HUES64 (cell line): ENCODE results near the gene EIF6.
"Not testable (repeated sequence)": the region's sequence is repeated elsewhere in the genome, so short reads cannot be mapped to it uniquely, and the experiment has no call there.

Source experiments
- H3K27ac ChIP-seq: 2 replicates; pipeline ENCODE4 v1.7.0; 2013; ENCODE audit warnings: low read depth, low read length, inconsistent platforms
- H3K27me3 ChIP-seq: 2 replicates; pipeline ENCODE4 v1.6.1; 2013; ENCODE audit warnings: mild to moderate bottlenecking, low read length; ENCODE audit not compliant: insufficient read depth
- H3K36me3 ChIP-seq: 2 replicates; pipeline ENCODE4 v1.6.1; 2013; ENCODE audit warnings: mild to moderate bottlenecking, low read length; ENCODE audit not compliant: insufficient read depth
- H3K4me1 ChIP-seq: 2 replicates; pipeline ENCODE4 v1.6.1; 2013; ENCODE audit warnings: mild to moderate bottlenecking, low read length, moderate library complexity; ENCODE audit not compliant: insufficient read depth
- H3K4me3 ChIP-seq: 2 replicates; pipeline ENCODE4 v1.5.1; 2013; ENCODE audit warnings: mild to moderate bottlenecking, low read length, moderate library complexity
- H3K9ac ChIP-seq: 2 replicates; pipeline ENCODE4 v1.6.1; 2013; ENCODE audit warnings: mild to moderate bottlenecking, low read depth, low read length
- H3K9me3 ChIP-seq: 2 replicates; pipeline ENCODE4 v1.6.1; 2013; ENCODE audit warnings: low read depth, low read length; ENCODE audit not compliant: insufficient read depth
- WGBS: fragments of 150-250, 120-280 bp; methylation state at CpG from one replicate; pipeline ENCODE4 v1.1.7; 2013; ENCODE audit warnings: missing lambda C conversion rate; 5-methylcytosine and 5-hydroxymethylcytosine counted together

The EIF6 gene

DNA sequence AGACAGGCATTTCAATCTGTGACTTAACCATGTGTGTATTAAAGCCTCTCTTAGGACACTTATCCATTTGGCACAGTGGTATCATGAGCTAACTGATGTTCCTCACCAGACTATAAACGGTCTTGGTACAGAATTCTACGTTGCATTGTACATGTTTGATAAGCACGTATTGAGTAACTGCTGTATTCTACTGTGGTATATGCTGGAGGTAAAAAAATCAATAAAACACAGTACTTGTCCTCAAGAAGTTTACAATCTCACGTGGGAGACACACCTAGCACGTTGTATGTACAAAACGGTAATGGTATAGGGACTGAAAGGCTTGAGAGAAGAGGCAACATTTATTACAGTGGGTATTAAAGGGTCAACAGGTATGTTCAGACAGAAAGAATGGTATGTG is 40.8 kb upstream of the EIF6 start:
- Histone ChIP-seq H3K27me3 (no peaks in the 10 kb centered on the region), H3K9ac (no peak overlapping the region), H3K27ac (no peak overlapping the region), H3K9me3 (no peaks in the 10 kb centered on the region), H3K4me1 (peaks cover 8% of the 10 kb centered on the region), H3K4me3 (no peak overlapping the region), H3K36me3 (0 out of 2 replicates have a peak, but pooled peaks cover 4% of the 10 kb centered on the region)
- WGBS, result 90% methylated on average over 6 of the region's 6 CpGs

DNA sequence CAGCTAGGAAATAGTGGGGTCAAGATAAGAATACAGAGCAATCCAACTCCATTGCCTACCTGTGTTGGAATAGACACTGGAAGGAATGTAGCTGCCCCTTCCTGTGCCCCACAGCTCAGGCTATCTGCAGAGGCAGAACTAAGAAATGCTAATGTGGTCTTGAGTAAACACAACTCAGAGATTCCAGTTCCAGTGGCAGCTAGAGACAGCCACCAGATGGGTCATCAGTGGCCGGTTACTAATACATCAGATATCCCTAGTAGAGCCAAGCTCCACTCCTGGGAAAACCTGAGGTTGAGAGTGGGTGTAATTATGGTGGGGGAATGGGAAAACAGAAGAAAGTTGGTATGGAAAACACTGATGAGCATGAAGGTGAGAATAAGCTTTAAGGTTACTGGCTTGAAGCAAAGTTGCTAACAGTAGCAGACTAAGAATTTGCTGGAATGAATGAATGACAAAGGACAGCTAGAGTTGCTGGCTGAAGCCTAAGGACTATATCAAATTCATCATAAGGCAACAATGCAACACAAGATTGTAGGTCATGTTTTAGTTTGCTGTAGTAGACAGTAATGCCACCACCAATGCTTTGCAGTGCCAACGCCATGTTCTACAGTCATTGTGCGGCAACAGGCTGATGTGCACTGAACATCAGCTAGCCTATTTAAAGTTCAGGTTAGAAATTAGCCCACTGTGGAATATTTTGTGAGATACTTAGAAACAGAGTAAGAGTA is 36.0 kb upstream of the EIF6 start:
- Histone ChIP-seq H3K9me3 (no peaks in the 10 kb centered on the region), H3K27ac (no peak overlapping the region), H3K9ac (no peak overlapping the region), H3K36me3 (0 out of 2 replicates have a peak, but pooled peaks cover 4% of the 10 kb centered on the region), H3K4me3 (no peak overlapping the region), H3K27me3 (no peaks in the 10 kb centered on the region), H3K4me1 (peaks cover 17% of the 10 kb centered on the region; the same call in 1 of the 2 replicates)
- WGBS, result 91% methylated on average over 3 of the region's 3 CpGs

DNA sequence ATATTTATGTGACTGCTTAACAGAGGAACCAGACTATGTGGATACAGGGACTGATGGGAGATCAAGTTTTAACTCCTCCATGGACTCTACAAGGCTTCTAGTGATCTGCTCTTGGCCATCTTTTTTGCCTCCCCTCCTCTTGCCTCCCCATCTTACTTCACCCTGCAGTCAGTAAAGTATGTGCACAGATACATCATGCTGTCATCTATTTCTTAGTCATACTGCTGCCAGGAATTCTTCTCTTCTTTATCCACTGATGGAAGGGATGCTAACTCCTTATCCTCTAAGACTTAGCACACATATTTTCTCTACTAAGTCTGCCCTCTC is 35.3 kb upstream of the EIF6 start:
- no peaks in the 10 kb centered on the region for H3K9me3 ChIP-seq
- H3K27me3 ChIP-seq, result no peaks in the 10 kb centered on the region
- no peak overlapping the region for H3K9ac ChIP-seq
- peaks cover 24% of the 10 kb centered on the region; the same call in 1 of the 2 replicates for H3K4me1 ChIP-seq
- 0 out of 2 replicates have a peak, but pooled peaks cover 2% of the 10 kb centered on the region for H3K36me3 ChIP-seq
- no peak overlapping the region for H3K4me3 ChIP-seq
- no peak overlapping the region for H3K27ac ChIP-seq

DNA sequence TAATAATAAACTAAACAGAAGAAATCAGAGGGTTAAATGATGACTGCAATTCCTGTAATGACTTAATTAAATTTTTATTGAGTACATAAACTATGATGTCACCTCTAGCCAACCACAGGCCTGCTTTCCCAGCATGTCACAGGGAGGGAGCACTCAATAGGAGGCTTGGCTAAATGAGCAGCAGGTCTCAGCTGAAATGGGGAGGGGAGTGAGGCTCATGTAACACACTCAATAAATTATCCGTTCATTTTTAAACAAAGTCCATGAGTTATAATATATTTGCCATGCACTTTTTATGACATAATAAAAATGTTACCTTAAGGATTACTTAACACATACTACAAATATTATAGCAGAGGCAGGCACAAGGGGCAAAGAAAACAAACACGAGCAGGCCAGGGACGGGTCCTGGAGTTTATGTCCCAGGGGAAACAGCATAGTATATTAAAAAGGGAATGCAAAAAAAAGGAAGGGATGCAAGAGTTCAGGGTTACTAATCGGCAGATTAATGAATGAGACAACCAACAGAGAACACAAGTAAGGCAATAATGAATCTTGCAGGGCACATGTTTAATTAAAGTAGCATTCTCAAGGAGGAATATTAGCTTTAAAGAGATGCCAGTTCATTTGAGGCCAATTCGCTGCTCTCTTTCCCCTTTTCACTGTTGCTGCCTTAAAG is 34.8 kb upstream of the EIF6 start:
- no peak overlapping the region for H3K9ac ChIP-seq

DNA sequence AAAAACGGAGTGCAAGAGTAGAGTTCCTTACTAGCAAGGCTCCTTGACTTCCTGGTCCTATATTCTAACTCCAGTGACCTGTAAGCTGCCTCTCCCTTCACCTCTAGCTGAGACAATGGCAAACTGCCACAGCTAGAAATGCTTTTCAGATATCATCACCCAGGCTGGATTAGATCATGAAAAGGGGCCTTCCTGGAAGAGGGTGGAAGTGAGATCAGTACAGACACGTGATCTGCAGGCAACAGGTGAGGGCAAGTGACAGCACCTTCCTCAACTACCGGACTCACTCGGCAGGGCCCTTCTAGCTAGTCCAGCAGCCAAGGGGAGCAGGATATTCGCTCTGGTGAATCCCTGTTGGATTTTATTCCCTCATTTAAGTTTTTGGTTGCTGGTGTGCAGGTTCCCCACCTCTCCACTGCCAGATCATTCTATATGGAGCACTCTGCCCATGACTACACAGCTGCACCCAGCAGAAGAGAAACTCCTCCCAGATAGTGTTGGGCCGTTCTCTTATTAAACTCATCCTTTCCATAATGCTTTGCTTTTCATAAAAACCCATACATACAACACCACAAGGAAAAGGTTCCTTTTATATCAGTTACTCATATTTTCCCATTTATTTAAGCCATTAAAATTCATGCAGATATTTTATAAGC is 34.1 kb upstream of the EIF6 start:
- H3K36me3 ChIP-seq, result no peaks in the 10 kb centered on the region
- no peaks in the 10 kb centered on the region for H3K9me3 ChIP-seq
- no peak overlapping the region for H3K4me3 ChIP-seq
- peaks cover 24% of the 10 kb centered on the region; the same call in 1 of the 2 replicates for H3K4me1 ChIP-seq
- WGBS, result 86% methylated on average over 6 of the region's 6 CpGs
- no peak overlapping the region for H3K9ac ChIP-seq
- H3K27me3 ChIP-seq, result no peaks in the 10 kb centered on the region
- no peak overlapping the region for H3K27ac ChIP-seq

More for the DNA sequence above, 34.8 kb upstream of the EIF6 start:
- peaks cover 24% of the 10 kb centered on the region; the same call in 1 of the 2 replicates for H3K4me1 ChIP-seq
- WGBS, result 96% methylated on average over 4 of the region's 5 CpGs
- H3K9me3 ChIP-seq, result no peaks in the 10 kb centered on the region
- H3K36me3 ChIP-seq, result no peaks in the 10 kb centered on the region
- H3K27ac ChIP-seq, result no peak overlapping the region
- no peaks in the 10 kb centered on the region for H3K27me3 ChIP-seq
- H3K4me3 ChIP-seq, result no peak overlapping the region

DNA sequence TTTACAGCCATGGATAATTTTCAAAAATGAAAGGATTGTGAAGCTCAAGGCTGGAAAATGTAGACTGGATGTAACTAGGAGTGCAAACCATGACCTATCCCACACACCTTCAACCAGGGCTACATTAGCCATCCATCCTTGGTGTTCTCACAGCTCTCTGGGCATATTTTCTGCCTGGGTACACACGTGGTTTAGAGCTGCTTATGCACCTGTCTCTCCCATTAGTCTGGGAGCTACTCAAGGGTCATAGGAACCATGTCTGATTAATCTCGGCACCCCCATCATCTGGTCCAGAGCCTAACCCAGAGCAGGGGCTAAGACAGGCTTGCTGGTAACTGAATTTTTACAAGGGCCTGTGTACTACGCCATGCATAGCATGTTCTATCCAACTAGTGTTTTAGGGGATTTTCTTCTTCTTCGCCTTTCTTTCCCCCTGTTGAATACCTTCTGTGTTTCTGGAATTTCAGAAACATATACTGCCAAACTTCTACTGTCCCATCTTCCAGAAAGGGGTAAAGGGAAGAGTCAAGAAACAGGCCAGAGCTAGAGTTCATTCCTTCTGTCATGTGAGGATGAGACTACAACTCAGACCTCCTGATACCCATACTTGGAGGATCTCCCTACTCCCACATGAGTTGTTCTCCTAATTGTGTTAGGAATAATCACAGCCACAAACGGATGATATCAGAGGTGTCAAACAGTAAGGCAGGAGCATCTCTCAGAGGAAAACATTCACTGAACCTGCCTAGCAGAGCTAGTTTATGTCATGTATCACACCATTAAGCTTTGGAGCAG is 33.0 kb upstream of the EIF6 start:
- no peak overlapping the region for H3K4me3 ChIP-seq
- H3K9ac ChIP-seq, result no peak overlapping the region; the same call in 1 of the 2 replicates
- peaks cover 27% of the 10 kb centered on the region for H3K4me1 ChIP-seq
- no peak overlapping the region for H3K27ac ChIP-seq
- WGBS, result 89% methylated on average over 4 of the region's 5 CpGs
- no peaks in the 10 kb centered on the region for H3K27me3 ChIP-seq
- H3K36me3 ChIP-seq, result no peaks in the 10 kb centered on the region
- H3K9me3 ChIP-seq, result no peaks in the 10 kb centered on the region

DNA sequence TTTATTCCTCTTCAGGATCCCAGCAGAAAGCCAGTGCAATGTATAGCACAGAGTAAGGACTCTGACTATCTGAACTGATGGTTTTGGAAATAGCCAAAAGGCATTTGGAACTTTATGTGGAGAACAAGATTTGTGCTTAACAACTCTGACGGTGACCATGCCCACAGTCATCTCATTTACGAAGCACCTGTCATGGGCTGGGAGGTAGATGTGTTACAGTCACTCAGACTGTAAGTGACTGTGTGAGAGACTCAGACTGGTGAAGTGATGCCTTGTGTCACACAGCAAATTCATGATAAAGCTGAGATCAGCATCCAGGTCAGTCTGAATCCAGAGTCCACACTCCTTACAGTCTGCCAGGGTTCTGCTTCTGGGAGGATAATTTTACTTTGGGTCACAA is 31.5 kb upstream of the EIF6 start:
- Histone ChIP-seq H3K4me3 (no peak overlapping the region), H3K4me1 (peaks cover 42% of the 10 kb centered on the region), H3K27ac (no peak overlapping the region), H3K9ac (no peak overlapping the region), H3K36me3 (no peaks in the 10 kb centered on the region), H3K9me3 (no peaks in the 10 kb centered on the region), H3K27me3 (no peaks in the 10 kb centered on the region)
- WGBS, result 97% methylated on average over 2 of the region's 2 CpGs

DNA sequence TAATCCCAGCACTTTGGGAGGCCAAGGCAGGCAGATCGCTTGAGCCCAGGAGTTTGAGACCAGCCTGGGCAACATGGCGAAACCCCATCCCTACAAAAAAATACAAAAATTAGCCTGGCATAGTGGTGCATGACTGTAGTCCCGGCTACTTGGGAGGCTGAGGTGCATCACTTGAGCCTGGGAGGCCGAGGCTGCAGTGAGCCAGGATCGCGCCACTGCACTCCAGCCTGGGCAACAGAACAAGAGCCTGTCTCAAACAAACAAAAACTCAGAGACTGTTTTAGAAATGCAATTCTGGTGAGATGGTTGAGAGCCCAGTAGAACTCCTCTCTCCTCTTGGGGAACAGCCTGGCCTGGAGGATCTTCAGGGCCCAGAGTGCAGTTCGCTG is 31.1 kb upstream of the EIF6 start:
- H3K27me3 ChIP-seq, H3K9me3 ChIP-seq, H3K9ac ChIP-seq, H3K4me3 ChIP-seq, H3K36me3 ChIP-seq, H3K27ac ChIP-seq: not testable (repeated sequence)
- H3K4me1 ChIP-seq, result peaks cover 40% of the 10 kb centered on the region
- 93% methylated on average over 7 of the region's 7 CpGs for WGBS

DNA sequence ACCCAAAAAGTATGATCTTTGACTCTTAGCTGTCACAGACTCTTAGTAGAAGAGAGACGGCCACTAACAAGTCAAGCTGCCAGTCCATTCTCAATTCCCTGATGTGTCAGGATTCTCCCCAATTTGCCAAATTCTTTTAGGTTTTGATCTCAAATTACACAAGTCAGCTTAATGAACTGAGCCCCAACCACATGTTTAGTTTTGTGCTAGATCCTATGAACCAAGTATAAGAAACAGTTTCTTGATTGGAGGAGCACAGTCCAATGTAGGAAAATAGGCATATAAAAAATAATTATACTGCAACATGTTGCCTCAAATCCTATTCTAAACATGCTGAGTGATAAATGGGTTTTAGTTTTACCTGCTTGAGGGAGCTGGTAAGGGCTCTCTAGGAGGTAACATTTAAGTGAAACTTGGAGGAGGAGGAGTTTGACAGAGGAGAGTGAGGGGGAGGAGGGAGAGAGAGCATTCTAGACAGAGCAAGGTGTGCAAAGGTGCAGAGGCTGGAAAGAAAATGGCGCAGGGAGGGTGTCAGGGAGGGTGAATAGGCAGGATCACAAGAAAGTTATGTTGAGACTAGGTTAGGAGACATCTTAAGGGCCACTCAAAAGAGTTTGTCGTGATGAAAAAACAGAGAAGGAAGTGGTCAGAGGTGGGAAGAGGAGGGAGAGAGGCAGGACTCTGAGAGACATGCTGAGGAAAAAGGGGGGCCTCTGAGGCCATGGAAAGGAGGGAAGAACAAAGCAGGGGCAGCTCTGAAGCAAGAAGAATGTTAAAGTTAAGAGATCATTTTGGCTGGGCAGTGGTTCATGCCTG is 30.5 kb upstream of the EIF6 start:
- Histone ChIP-seq H3K9ac (no peak overlapping the region), H3K9me3 (no peaks in the 10 kb centered on the region), H3K27ac (no peak overlapping the region), H3K4me3 (no peak overlapping the region), H3K27me3 (no peaks in the 10 kb centered on the region), H3K4me1 (peaks cover 34% of the 10 kb centered on the region), H3K36me3 (no peaks in the 10 kb centered on the region)
- 79% methylated on average over 3 of the region's 3 CpGs for WGBS

DNA sequence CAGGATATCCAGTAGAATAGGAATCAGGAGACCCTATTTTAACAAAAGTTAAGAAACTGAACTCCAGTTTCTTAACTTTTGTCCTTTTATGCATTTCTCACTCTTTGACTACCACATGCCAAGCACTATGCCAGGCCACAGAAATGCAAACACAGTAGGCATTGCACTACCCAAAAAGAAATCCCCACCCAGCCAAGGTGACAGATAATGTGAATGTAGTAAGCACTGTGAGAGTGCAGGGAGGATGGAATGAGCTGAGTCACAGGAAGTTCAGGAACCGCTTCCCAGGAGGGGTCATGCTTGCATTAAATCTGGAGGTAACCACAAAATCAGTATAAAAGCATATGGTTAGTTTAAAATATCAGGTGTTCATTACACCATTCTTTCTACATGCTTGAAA is 27.7 kb upstream of the EIF6 start:
- H3K9me3 ChIP-seq, result no peaks in the 10 kb centered on the region
- H3K4me3 ChIP-seq, result no peak overlapping the region
- WGBS, result 50% methylated on average over 1 of the region's 1 CpG
- no peaks in the 10 kb centered on the region for H3K27me3 ChIP-seq
- peak overlapping the region; percentile 7; the same call in 1 of the 2 replicates for H3K9ac ChIP-seq
- H3K36me3 ChIP-seq, result no peaks in the 10 kb centered on the region
- H3K27ac ChIP-seq, result peak overlapping the region; percentile 58
- peaks cover 26% of the 10 kb centered on the region for H3K4me1 ChIP-seq
